ENCODE measurements around the gene CIAO3.
"Not testable (repeated sequence)": the region's sequence is repeated elsewhere in the genome, so short reads cannot be mapped to it uniquely, and the experiment has no call there.

The CIAO3 gene

DNA sequence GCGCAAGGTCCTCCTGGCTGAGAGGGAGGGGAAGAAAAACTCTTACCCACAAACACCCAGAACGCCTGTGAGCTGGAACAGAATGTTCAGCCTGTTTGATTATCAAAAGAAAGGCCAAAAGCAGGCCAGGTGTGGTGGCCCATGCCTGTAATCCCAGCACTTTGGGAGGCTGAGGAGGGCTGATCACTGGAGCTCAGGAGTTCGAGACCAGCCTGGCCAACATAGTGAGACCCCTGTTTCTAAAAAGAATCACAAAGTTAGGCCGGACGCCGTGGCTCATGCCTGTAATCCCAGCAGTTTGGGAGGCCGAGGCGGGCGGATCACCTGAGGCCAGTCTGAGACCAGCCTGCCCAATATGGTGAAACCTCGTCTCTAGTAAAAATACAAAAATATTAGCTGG lies 35.5 kb upstream of the CIAO3 start:
- DNase-seq (ENCODE audit: low read depth, low spot score) = not testable (repeated sequence)

GRCh38 chr16:775236-775796 lies 34.5 kb upstream of the CIAO3 start:
- no peak for DNase-seq (ENCODE audit: low read depth, low spot score)

DNA sequence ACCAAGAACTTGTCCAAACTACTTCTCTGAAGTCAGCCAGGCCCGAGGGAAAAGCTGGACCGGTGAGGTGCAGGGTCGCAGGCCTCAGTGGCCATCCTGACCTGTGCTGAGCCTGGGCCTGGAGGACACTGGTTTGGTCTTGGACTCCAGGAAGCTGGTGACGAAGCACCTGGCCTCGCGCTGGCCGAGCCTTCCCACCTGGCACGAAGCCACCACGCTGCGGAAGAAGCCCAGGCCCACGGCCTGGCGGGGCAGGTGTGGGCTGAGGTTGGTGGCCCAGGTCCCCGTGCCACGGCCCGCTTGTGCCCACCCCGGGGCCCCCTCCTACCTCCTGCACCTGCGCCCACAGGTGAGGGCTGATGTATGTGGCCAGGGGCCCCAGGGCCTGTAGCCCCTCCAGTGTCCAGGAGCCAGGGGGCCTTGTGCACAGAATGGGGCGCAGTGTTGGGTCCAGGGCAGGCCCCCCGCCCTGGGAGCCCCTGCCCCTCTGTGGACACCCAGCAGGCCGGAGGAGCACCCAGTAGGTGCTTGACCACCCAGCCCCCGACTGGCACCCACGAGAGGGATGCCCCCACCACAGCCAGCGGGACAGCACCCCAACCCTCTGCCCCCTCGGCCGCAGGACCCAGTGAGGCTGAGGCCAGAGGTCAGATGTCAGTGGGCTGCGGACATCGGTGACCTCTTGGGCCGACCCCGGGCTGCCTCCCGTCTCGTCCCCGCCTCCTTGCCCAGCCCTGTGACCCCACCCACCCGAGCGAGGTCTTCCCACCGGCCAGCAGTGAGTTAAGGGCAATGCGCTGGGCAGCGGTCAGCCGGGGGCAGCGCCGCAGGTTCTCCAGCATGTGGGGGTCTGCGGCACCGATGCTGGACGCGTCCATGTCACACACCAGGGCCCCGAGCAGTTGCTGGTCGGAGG lies 33.5 kb upstream of the CIAO3 start:
- DNase-seq (ENCODE audit: low read depth, low spot score) = no peak

DNA sequence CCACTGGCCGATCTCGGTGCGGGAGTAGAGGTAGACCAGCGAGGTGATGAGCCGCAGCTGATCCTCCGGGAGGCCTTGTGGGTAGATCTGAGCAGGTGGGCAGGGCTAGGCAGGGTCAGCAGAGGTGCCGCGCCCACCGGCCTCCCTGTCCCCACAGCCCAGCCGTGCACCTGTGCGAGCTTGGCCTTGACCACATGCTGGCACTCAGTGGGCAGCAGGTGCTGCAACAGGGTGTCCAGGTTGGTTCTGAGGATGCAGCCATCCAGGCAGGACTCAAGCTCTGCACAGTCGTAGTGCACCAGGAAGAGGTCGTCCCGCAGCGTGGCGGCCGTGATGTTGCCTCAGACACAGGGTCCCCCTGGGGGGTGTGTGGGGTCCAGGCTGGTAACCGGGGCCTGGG lies 32.2 kb upstream of the CIAO3 start:
- DNase-seq (ENCODE audit: low read depth, low spot score) = no peak

- DNase-seq (ENCODE audit: low read depth, low spot score) = no peak
Measured at GRCh38 chr16:770411-770810, 29.6 kb upstream of the CIAO3 start.

DNA sequence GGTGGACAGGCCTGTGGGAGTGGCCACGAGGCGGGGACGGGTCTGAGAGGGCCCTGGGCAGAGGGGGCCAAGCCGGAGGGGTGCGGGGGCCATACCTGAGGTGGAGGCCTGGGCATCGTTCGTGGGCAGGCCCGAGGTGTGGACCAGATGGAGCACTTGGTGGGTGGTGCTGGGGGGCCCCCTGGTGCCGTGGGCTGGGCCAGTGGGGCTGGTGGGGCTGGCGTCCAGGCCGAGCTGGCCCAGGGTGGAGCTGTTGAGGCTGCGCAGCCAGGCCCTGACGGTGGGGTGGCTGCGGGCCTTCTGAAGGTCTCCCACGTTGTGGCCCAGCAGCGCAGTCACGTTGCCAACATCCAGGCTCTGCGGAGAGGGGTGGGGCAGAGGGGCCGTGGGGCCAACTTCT lies 29.1 kb upstream of the CIAO3 start:
- DNase-seq (ENCODE audit: low read depth, low spot score) = no peak

DNA sequence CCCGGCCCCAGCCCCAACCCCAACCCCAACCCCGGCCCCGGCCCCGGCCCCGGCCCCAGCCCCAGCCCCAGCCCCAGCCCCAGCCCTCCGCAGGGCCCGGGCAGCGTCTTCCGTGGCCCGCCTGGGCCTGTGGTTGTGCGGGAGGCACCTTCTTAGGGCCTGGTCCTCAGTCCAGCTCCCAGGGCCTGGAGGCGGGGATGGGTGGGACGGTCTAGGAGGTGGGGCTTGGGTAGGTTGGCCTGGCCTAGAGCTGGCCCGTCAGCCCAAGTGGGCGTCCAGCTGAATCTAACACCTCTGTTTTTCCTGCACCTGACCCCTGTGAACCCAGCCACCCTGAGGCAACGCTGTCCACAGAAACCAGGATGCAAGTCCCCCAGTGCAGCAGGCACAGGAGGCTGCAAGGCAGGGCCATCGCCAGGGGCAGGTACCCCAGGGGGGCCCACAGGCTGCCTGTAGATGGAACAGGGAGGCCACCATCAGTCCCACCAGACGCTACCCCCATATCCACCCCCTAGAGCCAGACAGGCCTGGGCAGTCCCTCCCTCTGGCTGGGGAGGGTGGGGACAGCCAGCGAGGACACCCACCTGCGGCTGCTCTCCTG lies 28.5 kb upstream of the CIAO3 start:
- DNase-seq (ENCODE audit: low read depth, low spot score) = no peak

DNA sequence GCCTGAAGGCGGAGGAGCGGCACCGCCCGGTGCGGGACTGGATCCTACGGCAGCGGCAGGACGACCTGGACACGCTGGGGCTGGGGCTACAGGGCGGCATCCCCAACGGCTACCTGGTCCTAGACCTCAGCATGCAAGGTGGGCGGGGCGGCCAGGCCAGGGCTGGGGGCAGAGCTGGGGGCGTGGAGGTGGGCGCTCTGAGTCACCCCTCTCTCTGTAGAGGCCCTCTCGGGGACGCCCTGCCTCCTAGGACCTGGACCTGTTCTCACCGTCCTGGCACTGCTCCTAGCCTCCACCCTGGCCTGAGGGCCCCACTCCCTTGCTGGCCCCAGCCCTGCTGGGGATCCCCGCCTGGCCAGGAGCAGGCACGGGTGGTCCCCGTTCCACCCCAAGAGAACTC lies 27.6 kb upstream of the CIAO3 start:
- no peak for DNase-seq (ENCODE audit: low read depth, low spot score)

DNA sequence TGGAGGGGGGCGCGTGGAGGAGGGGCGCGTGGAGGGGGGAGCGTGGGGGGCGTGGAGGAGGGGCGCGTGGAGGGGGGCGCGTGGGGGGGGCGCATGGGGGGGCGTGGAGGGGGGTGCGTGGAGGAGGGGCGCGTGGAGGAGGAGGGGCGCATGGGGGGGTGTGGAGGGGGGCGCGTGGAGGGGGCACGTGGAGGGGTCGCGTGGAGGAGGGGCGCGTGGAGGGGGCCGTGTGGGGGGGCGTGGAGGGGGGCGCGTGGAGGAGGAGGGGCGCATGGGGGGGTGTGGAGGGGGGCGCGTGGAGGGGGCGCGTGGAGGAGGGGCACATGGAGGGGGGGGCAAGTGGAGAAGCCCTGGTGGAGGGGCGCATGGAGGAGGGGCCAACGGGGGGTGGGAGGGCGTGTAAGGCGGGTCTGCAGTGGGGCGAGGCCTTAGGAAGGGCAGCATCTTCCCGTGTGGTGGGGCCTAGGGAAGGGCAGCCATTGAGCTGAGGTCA lies 27.0 kb upstream of the CIAO3 start:
- no peak for DNase-seq (ENCODE audit: low read depth, low spot score)

- no peak for DNase-seq (ENCODE audit: low read depth, low spot score)
Measured at GRCh38 chr16:766820-767640, 26.2 kb upstream of the CIAO3 start.

DNA sequence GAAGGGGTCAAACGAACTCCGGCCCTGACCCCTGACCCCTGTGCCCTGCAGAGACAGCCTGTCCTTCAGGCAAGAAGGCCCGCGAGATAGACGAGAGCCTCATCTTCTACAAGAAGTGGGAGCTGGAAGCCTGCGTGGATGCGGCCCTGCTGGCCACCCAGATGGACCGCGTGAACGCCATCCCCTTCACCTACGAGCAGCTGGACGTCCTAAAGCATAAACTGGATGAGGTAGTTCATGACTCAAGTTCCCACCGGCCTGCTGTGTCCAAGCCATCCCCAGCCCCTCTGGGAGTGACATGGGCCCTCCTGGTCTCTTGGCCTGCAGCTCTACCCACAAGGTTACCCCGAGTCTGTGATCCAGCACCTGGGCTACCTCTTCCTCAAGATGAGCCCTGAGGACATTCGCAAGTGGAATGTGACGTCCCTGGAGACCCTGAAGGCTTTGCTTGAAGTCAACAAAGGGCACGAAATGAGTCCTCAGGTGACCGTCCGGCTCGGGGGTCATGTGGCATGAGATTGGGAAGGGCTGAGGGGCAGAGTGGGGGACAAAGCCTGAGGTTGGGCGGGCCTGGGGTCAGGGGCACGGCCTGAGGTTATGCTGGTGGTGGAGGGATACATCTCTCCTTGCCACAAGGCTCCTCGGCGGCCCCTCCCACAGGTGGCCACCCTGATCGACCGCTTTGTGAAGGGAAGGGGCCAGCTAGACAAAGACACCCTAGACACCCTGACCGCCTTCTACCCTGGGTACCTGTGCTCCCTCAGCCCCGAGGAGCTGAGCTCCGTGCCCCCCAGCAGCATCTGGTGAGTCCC lies 25.4 kb upstream of the CIAO3 start:
- no peak for DNase-seq (ENCODE audit: low read depth, low spot score)

- DNase-seq (ENCODE audit: low read depth, low spot score) = no peak
Measured at GRCh38 chr16:765488-765865, 24.7 kb upstream of the CIAO3 start.

DNA sequence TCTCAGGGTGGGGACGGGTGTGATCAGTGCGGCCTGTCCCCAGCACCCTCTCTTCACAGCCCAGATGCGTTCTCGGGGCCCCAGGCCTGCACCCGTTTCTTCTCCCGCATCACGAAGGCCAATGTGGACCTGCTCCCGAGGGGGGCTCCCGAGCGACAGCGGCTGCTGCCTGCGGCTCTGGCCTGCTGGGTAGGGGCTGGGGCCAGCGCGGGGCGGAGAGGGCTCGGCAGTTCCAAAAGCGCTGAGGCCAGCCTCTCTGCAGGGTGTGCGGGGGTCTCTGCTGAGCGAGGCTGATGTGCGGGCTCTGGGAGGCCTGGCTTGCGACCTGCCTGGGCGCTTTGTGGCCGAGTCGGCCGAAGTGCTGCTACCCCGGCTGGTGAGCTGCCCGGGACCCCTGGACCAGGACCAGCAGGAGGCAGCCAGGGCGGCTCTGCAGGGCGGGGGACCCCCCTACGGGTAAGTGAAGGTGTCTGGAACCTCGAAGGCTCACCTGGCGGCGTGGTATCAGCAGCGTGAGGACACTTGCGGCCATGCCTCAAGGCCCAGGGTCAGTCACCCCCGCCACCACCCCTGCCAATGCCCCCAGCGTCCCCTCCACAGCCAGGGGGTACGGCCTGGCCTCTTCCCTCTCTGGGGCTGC lies 24.2 kb upstream of the CIAO3 start:
- DNase-seq (ENCODE audit: low read depth, low spot score) = no peak

DNA sequence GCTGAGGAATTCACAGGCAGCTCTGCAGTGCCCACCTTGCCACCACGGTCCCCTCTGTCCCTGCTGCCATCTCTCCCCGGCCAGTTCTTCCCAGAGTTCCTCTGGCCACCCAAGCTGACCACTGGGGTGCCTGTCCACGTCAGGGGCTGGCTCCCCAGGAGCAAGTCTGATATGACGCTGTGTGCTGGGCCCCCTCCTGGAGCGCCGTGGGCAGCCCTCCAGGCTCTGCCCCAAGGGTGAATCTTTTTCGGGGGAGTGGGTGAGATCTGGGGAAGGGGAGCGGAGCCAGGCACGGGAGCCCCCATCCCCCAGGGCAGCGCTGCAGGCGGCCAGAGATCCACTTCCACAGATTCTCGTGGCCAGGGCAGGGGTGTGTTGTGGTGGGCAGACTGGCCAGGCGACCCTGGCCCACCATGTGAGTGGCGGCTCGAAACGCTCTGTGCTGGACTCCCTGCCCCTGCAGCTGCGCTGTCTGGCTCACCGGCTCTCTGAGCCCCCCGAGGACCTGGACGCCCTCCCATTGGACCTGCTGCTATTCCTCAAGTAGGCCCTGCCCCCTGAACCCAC lies 23.5 kb upstream of the CIAO3 start:
- DNase-seq (ENCODE audit: low read depth, low spot score) = no peak

- DNase-seq (ENCODE audit: low read depth, low spot score) = no peak
Measured at GRCh38 chr16:763369-764183, 22.8 kb upstream of the CIAO3 start.

DNA sequence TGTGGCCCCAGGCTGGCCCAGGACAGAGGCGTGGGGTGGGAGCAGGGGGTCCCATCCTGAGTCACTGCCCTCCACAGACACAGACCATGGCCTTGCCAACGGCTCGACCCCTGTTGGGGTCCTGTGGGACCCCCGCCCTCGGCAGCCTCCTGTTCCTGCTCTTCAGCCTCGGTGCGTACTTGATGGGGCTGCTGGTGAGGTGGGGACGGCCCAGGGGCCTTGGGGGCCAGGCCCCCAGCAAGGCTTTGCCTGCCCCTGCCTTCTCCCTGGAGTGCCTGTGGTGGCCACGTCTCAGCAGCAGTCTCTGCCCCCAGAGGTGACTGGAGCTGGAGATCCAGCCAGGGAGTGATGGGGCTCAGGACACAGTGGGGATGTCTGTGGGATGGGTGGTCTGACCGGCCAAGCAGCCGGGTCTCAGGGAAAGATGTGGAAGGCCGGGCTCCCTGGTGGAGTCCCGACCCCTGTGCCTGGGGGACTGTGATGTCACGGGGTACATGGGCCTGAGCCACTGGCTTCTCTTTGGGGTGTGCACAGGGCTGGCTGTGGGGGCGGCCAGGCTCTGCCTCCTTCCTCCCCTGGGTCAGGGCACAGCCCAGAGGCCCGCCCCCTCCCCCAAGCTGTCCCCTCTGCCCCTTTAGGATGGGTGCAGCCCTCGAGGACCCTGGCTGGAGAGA lies 21.9 kb upstream of the CIAO3 start:
- no peak for DNase-seq (ENCODE audit: low read depth, low spot score)

GRCh38 chr16:761625-762513 lies 21.1 kb upstream of the CIAO3 start:
- no peak for DNase-seq (ENCODE audit: low read depth, low spot score)

Data from activated CD4-positive, CD25-positive, alpha-beta regulatory T cell treated with anti-CD3 and anti-CD28 coated beads, Interleukin-2, amount 50 U/mL, for 16 hours (primary cell).